Activated T-helper 1 cell treated with anti-CD3 and anti-CD28 coated beads, Interleukin-12 subunit alpha, Interleukin-12 subunit beta, Interleukin-2, Interleukin-4 antibody, amounts not matched to agents 30 ng/mL and 10 ng/mL and 1 ng/mL, durations not matched to agents 14 hours and 24 hours and 36 hours (primary cell): Measurements from ENCODE around the gene PCDHB14. TPM values are rescaled to one million over a fixed set of nuclear protein-coding genes. Genes with fewer than 3 reads are reported as not detected.

ENCODE experiments used
- DNase-seq: peaks from one replicate; pipeline ENCODE4 v3.0.0; 2021; ENCODE audit warnings: low spot score
- H3K27ac Mint-ChIP-seq: one replicate; pipeline ENCODE4 v1.8.0; 2021; ENCODE audit warnings: mild to moderate bottlenecking, mixed read lengths
- H3K27me3 Mint-ChIP-seq: one replicate; pipeline ENCODE4 v1.8.0; 2022; ENCODE audit warnings: mild to moderate bottlenecking, moderate library complexity, mixed read lengths; ENCODE audit not compliant: insufficient read depth
- H3K36me3 Mint-ChIP-seq: one replicate; pipeline ENCODE4 v1.8.0; 2021; ENCODE audit warnings: low read depth, mixed read lengths
- H3K4me1 Mint-ChIP-seq: one replicate; pipeline ENCODE4 v1.8.0; 2021; ENCODE audit warnings: low read depth, mixed read lengths
- H3K4me3 Mint-ChIP-seq: one replicate; pipeline ENCODE4 v1.8.0; 2021; ENCODE audit warnings: mild to moderate bottlenecking, moderate library complexity, mixed read lengths
- H3K9me3 Mint-ChIP-seq: one replicate; pipeline ENCODE4 v1.8.0; 2021; ENCODE audit warnings: mixed read lengths
- intact Hi-C: fragments of 100-400 bp; cut with micrococcal nuclease; formaldehyde crosslinking; loops from one replicate; pipeline ENCODE4 v1.15.1; 2024
- total RNA-seq: library from RNA; stranded (reverse); gene quantifications from 2 replicates; pipeline ENCODE4 v1.2.3, GENCODE V29; 2022

The PCDHB14 gene
- total RNA-seq, 1 donor from 2014 or later = not detected

- Mint-ChIP-seq H3K4me1 (no peaks in the 10 kb centered on the region), H3K9me3 (peaks cover 74% of the 10 kb centered on the region), H3K27me3 (no peaks in the 10 kb centered on the region), H3K36me3 (peaks cover 2% of the 10 kb centered on the region), H3K4me3 (no peak overlapping the region), H3K27ac (no peak overlapping the region)
- DNase-seq = no peak
- intact Hi-C loops = no loop called here
Observed at GRCh38 chr5:141260458-141261237, 37.5 kb downstream of the PCDHB14 start.

GRCh38 chr5:141261238-141261546 is 38.0 kb downstream of the PCDHB14 start:
- Mint-ChIP-seq H3K36me3 (peaks cover 2% of the 10 kb centered on the region), H3K4me1 (no peaks in the 10 kb centered on the region), H3K27ac (no peak overlapping the region), H3K27me3 (no peaks in the 10 kb centered on the region), H3K4me3 (no peak overlapping the region), H3K9me3 (peaks cover 74% of the 10 kb centered on the region)
- no peak for DNase-seq
- intact Hi-C loops = no loop called here

- H3K4me3 Mint-ChIP-seq = no peak overlapping the region
- H3K36me3 Mint-ChIP-seq = no peaks in the 10 kb centered on the region
- peaks cover 74% of the 10 kb centered on the region for H3K9me3 Mint-ChIP-seq
- H3K4me1 Mint-ChIP-seq = no peaks in the 10 kb centered on the region
- no peak overlapping the region for H3K27ac Mint-ChIP-seq
- intact Hi-C loops = no loop called here
- DNase-seq = no peak
- no peaks in the 10 kb centered on the region for H3K27me3 Mint-ChIP-seq
Observed at GRCh38 chr5:141269195-141269594, 46.1 kb downstream of the PCDHB14 start.

GRCh38 chr5:141272906-141273305 is 49.8 kb downstream of the PCDHB14 start:
- Mint-ChIP-seq H3K4me3 (no peak overlapping the region), H3K4me1 (no peaks in the 10 kb centered on the region), H3K36me3 (no peaks in the 10 kb centered on the region), H3K9me3 (peaks cover 59% of the 10 kb centered on the region), H3K27ac (no peak overlapping the region), H3K27me3 (no peaks in the 10 kb centered on the region)
- no peak for DNase-seq
- intact Hi-C loops = no loop called here

Other genes with a start within 250 kb of the PCDHB14 start
- not detected in 2 replicates for gene PCDHB1, start 172.0 kb upstream of the PCDHB14 start, total RNA-seq
- not detected in 2 replicates for gene PCDHB2, start 128.7 kb upstream of the PCDHB14 start, total RNA-seq
- not detected in 2 replicates for gene PCDHB3, start 122.9 kb upstream of the PCDHB14 start, total RNA-seq
- gene PCDHB4, start 101.5 kb upstream of the PCDHB14 start, total RNA-seq = not detected in 2 replicates
- gene PCDHB5, start 88.1 kb upstream of the PCDHB14 start, total RNA-seq = not detected in 2 replicates
- gene PCDHB6, start 73.3 kb upstream of the PCDHB14 start, total RNA-seq = not detected in 2 replicates
- gene PCDHB7, start 50.7 kb upstream of the PCDHB14 start, total RNA-seq = not detected in 2 replicates
- gene PCDHB8, start 45.6 kb upstream of the PCDHB14 start, total RNA-seq = not detected in 2 replicates
- not detected in 2 replicates for gene PCDHB16, start 41.0 kb upstream of the PCDHB14 start, total RNA-seq
- not detected in 2 replicates for gene PCDHB9, start 36.2 kb upstream of the PCDHB14 start, total RNA-seq
- not detected in 2 replicates for gene PCDHB10, start 31.0 kb upstream of the PCDHB14 start, total RNA-seq
- not detected in 2 replicates for gene PCDHB11, start 23.7 kb upstream of the PCDHB14 start, total RNA-seq
- gene PCDHB12, start 14.6 kb upstream of the PCDHB14 start, total RNA-seq = not detected in 2 replicates
- gene PCDHB13, start 9.4 kb upstream of the PCDHB14 start, total RNA-seq = not detected in 2 replicates
- not detected in 2 replicates for gene PCDHB15, start 22.1 kb downstream of the PCDHB14 start, total RNA-seq
- gene SLC25A2, start 80.7 kb downstream of the PCDHB14 start, total RNA-seq = 0.20 and 0.57 TPM in 2 replicates
- 71.6 and 73.7 TPM in 2 replicates for gene TAF7, start 97.4 kb downstream of the PCDHB14 start, total RNA-seq
- 0.10 TPM in 2 replicates for gene PCDHGA1, start 107.2 kb downstream of the PCDHB14 start, total RNA-seq
- gene PCDHGA2, start 115.4 kb downstream of the PCDHB14 start, total RNA-seq = 0.08 and 0.17 TPM in 2 replicates
- 0.10 TPM in 1 of 2 replicates, not detected in the other for gene PCDHGA3, start 120.5 kb downstream of the PCDHB14 start, total RNA-seq
- 0.18 and 0.32 TPM in 2 replicates for gene PCDHGB1, start 126.8 kb downstream of the PCDHB14 start, total RNA-seq
- gene PCDHGA4, start 131.7 kb downstream of the PCDHB14 start, total RNA-seq = 0.21 and 0.44 TPM in 2 replicates
- 0.47 and 0.93 TPM in 2 replicates for gene PCDHGB2, start 136.7 kb downstream of the PCDHB14 start, total RNA-seq
- gene PCDHGA5, start 140.8 kb downstream of the PCDHB14 start, total RNA-seq = 0.24 and 0.31 TPM in 2 replicates
- 0.47 and 0.66 TPM in 2 replicates for gene PCDHGB3, start 146.9 kb downstream of the PCDHB14 start, total RNA-seq
- 0.16 and 0.42 TPM in 2 replicates for gene PCDHGA6, start 150.5 kb downstream of the PCDHB14 start, total RNA-seq
- gene PCDHGA7, start 159.4 kb downstream of the PCDHB14 start, total RNA-seq = 0.16 and 0.22 TPM in 2 replicates
- gene PCDHGB4, start 164.4 kb downstream of the PCDHB14 start, total RNA-seq = 0.18 and 0.27 TPM in 2 replicates
- gene PCDHGA8, start 169.3 kb downstream of the PCDHB14 start, total RNA-seq = 0.03 TPM in 1 of 2 replicates, not detected in the other
- 0.56 and 0.83 TPM in 2 replicates for gene PCDHGB5, start 174.6 kb downstream of the PCDHB14 start, total RNA-seq
- 0.21 and 0.39 TPM in 2 replicates for gene PCDHGA9, start 179.4 kb downstream of the PCDHB14 start, total RNA-seq
- 0.12 and 0.18 TPM in 2 replicates for gene PCDHGB6, start 184.7 kb downstream of the PCDHB14 start, total RNA-seq
- gene PCDHGA10, start 189.6 kb downstream of the PCDHB14 start, total RNA-seq = 0.10 and 0.13 TPM in 2 replicates
- 0.13 TPM in 1 of 2 replicates, not detected in the other for gene PCDHGB7, start 194.3 kb downstream of the PCDHB14 start, total RNA-seq
- gene PCDHGA11, start 197.7 kb downstream of the PCDHB14 start, total RNA-seq = 0.16 and 0.24 TPM in 2 replicates
- gene PCDHGA12, start 207.2 kb downstream of the PCDHB14 start, total RNA-seq = 0.18 TPM in 1 of 2 replicates, not detected in the other